ENCODE results near the gene IL16.

DNA sequence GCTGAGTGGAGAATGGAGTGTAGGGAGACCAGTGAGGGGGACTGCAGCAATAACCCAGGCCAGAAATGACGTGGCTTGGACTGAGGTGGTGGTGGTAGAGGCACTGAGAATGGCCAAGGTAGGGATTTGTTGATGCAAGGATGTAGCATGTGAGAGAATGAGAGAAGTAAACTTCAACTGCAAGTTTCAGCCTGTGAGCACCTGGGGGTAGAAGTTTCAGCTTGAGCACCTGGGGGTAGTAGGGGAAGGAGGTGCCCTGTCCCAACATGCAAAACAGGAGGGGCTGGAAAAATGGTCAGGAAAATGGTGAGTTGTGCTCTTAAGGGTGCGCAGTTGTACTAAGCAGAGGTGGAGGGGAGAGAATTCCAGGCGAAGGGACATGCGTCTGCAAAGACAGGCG lies 31.0 kb downstream of the IL16 start:
- TF ChIP-seq, protein P1, sequence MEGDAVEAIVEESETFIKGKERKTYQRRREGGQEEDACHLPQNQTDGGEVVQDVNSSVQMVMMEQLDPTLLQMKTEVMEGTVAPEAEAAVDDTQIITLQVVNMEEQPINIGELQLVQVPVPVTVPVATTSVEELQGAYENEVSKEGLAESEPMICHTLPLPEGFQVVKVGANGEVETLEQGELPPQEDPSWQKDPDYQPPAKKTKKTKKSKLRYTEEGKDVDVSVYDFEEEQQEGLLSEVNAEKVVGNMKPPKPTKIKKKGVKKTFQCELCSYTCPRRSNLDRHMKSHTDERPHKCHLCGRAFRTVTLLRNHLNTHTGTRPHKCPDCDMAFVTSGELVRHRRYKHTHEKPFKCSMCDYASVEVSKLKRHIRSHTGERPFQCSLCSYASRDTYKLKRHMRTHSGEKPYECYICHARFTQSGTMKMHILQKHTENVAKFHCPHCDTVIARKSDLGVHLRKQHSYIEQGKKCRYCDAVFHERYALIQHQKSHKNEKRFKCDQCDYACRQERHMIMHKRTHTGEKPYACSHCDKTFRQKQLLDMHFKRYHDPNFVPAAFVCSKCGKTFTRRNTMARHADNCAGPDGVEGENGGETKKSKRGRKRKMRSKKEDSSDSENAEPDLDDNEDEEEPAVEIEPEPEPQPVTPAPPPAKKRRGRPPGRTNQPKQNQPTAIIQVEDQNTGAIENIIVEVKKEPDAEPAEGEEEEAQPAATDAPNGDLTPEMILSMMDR (conservative IDR thresholded peaks at IDR 0.05; ENCODE audit: low read depth, low read length), result no peak
- no peak for TF ChIP-seq EZH2 (IDR thresholded peaks at IDR 0.05; ENCODE audit: borderline replicate concordance, low read depth, low read length, poor library complexity, severe bottlenecking)
